ENCODE results near the gene ZCCHC17.

Gene ZCCHC17

DNA sequence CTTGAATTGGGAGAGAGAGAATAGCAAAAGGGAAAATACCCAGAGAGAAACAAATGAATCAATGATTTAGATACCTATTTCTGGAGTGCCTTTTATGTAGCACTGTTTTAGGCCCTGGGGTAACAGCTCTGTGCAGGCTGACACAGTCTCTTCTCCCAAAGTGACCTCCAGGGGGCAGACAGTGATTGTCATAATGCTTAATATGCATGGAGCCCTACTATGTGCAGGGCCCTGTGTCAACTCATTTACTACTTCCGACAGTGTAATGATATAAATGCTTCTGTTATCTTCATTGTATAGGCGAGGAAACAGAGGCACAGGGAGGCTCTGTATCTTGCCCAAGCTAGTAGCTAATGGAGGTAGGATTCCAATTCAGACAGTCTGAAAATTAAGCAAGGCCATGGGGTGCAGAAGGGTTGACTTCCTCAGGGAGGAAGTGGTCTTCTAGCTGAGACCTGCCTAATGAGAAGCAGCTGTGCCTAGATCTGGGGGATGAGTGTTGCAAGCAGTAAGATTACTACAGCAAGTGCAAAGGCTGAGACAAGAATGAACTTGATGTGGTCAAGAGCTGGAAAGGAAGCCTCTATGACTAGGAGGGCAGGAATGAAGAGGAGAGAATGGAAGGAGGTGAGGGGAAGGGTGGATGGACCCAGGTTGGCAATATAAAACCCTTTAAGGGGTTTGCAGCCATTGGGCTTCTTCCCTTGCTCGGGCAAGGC lies 100.0 kb downstream of the ZCCHC17 start:
- DNase-seq (ENCODE audit: low spot score) = peak; percentile 64

DNA sequence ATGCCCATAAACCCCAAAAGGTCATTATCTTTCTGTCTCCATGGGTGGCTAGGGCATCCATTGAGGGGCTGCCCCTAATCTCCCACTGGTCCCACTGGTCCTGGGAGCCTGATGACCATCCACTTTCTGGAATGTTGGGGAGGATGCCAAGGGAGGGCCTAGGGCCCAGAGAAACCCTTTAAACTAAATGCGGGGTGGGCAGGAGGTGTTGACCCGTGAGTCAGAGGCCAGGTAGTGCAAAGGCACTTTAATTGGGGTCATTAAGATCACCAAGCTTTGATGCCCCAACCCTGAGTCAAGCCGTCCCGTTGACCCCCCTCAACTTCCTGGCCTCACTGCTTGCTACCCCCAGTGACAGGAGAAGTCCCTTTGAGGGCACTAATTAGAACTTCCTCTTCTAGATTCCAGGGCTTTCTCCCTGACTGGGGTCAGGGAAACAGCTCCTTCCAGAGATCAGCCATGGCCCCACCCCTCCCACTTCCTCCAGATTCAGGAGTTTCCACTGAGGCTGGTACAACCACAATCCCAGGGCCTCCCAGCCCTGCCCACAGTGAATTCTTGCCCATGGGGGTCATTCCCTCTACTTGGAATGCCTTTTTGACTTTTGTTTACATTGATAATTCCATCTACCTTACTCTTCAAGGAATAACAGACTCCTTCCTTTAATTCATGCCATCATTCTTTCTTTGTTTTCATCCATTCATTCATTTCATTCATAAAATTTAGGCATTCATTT lies 100.7 kb downstream of the ZCCHC17 start:
- DNase-seq (ENCODE audit: low spot score) = no peak

DNA sequence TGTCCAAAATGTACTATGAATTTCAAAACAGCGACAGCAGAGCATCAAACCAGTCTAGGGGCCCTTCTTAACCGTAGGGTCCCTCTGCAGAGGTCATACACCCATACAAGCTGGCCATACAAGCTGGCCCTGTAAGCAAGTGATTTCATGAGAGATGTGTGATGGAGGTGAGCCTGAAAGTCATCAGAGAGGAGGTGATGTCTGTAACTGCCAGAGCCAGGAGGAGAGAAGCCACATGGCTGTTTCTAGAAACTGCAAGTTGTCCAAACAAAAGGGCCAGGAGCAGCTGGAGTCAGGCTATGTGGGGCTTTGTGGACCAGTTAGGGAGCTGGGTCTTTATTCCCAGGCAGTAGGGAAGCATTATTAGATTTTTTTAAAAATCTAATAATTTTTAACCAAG lies 101.4 kb downstream of the ZCCHC17 start:
- DNase-seq (ENCODE audit: low spot score) = no peak

- no peak for DNase-seq (ENCODE audit: low spot score)
Measured at GRCh38 chr1:31399976-31400375, 103.1 kb downstream of the ZCCHC17 start.

- no peak for DNase-seq (ENCODE audit: low spot score)
Measured at GRCh38 chr1:31400393-31400792, 103.6 kb downstream of the ZCCHC17 start.

DNA sequence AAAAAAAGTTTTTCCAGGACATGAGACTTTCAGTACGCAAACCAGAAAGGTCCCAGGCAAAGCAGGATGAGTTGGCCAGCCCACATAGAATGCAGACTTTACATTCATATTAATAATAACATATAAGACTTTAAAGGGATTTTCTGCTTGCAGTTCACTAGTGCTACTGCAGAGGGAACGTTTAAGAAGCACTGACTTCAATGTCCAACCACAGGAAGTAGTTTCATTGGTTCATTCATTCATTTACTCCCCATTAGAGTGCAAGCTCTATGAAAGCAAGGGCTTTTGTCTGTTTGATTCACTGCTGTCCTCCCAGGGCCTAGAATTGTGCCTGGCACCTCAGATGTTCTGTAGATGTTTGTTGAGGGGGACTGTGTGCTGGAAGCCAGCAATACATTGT lies 104.4 kb downstream of the ZCCHC17 start:
- no peak for DNase-seq (ENCODE audit: low spot score)

GRCh38 chr1:31405578-31406245 lies 108.9 kb downstream of the ZCCHC17 start:
- no peak for DNase-seq (ENCODE audit: low spot score)

GRCh38 chr1:31407029-31407626 lies 110.3 kb downstream of the ZCCHC17 start:
- DNase-seq (ENCODE audit: low spot score) = no peak

- no peak for DNase-seq (ENCODE audit: low spot score)
Measured at GRCh38 chr1:31408788-31409318, 112.0 kb downstream of the ZCCHC17 start.

DNA sequence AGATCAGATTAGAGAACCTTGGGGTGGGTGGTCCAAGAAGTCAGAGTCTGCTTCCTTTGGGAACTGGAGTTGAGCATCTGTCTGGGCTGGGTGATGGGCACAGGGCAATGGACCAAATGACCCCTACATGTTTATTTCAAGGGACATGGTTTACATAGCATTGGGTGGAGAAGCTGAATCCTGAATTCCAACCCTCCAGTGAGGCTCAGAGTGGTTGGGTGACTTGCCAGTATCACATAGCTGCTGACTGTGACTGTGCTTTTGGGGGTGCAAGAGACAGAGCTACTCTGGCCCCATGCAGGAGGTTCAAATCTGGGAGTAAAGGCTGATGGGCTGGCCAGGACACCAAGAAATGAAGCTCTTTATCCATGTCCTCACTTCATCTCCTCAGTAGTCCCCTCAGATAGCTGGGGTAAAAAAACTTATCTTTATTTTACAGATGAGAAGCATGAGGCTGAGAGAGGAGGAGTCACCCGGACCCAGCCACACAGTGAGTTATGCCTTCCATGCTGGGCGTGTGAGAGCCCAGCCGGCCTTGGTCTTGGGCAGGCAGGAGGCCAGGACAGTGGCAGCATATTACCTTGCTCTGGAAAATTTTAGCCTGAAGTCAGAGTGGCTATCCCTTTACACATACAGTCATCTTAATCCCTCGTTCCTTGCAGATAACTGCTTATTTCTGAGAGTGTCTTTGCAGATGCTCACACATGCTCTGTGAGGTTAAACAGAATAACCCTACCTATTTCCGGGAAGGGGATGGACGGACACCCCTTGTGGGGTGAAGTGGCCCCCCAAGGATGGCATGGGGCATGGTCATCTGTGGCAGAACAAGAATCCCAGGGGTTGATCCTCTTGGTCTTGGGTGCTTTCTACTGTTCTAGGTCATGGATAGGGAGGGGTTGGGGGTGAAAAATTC lies 113.4 kb downstream of the ZCCHC17 start:
- DNase-seq (ENCODE audit: low spot score) = peak; percentile 83

DNA sequence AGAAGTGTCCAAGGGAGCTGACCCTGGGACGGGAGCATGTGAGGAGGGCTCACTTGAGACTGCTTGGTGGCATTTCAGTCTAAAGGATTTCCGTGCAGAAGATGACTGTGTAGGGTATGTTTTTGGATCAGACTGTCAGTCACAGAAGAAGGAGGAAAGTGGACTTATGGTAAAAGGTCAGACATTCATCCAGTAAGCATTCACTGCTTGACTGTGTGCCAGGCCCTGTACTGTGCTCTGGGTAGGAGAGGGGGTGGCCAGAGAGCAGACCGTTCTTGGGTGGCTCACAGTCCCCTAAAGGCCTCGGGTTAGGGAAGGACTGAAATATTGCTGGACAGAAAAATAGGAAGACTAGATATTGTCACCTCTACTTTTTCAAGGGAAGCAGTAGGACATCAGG lies 114.0 kb downstream of the ZCCHC17 start:
- peak; percentile 15 for DNase-seq (ENCODE audit: low spot score)

DNA sequence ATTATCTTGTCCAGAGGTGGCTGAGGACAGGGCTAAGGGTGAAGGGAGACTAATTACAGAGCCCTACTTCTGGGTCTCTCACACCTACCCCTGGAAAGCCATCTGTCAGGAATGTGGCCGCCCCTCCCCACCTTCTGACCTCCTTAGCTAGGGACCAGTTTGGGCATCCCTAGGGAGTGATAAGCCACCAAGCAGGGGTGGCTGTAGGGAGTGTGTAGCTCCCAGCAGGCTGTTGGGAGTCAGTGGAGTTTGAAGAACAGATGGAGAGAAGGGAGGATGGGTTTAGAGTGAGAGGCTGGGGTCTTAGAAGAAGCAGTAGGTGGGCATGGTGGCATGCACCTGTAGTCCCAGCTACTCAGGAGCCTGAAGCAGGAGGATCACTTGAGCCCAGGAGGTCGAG lies 115.4 kb downstream of the ZCCHC17 start:
- no peak for DNase-seq (ENCODE audit: low spot score)

DNA sequence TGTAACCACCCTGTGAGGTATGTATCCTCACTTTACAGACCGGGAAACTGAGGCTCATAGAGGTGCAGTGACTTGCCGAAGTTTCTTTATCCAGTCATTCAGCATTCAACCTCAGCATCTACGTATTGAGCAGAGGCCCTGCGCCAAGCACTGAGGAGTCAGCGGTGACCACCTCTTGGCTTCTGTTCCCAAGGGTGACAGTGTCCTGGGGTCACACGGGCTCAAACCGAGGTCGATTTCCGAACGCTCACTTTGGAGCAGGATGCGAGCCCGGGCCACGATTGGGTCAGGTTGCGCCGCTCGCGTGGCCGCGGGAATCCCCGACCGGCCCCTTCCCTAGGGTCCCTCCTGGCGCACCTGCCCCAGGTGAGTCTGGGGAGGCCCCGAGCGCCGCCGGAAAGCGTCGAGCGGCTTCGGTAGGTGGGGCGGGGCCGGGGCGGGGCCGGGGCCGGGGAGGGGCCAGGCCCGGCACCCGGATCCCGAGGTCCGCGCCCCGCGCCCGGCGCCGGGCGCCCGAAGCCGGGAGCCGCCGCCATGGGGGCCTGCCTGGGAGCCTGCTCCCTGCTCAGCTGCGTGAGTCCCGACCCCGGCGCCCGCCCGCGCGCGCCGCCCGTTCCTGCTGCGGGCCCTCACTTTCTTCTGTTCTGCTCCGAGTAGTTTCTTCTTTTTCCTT lies 116.0 kb downstream of the ZCCHC17 start, which contains the start of gene SERINC2:
Gene SERINC2, plus strand, starts transcription at position 482 of the 673 bp plus-strand sequence. Its CDS starts 53 bp downstream, at position 535.
- DNase-seq (ENCODE audit: low spot score) = peak; percentile 43

GRCh38 chr1:31413405-31414001 lies 116.7 kb downstream of the ZCCHC17 start:
- DNase-seq (ENCODE audit: low spot score) = peak; percentile 78
